ENCODE data around the gene MAN1A1. TPM values are rescaled to one million over a fixed set of nuclear protein-coding genes. Genes with fewer than 3 reads are reported as not detected.

MAN1A1 gene
- total RNA-seq, 2 donors from 2014 or later = 25.2 to 26.6 TPM

DNA sequence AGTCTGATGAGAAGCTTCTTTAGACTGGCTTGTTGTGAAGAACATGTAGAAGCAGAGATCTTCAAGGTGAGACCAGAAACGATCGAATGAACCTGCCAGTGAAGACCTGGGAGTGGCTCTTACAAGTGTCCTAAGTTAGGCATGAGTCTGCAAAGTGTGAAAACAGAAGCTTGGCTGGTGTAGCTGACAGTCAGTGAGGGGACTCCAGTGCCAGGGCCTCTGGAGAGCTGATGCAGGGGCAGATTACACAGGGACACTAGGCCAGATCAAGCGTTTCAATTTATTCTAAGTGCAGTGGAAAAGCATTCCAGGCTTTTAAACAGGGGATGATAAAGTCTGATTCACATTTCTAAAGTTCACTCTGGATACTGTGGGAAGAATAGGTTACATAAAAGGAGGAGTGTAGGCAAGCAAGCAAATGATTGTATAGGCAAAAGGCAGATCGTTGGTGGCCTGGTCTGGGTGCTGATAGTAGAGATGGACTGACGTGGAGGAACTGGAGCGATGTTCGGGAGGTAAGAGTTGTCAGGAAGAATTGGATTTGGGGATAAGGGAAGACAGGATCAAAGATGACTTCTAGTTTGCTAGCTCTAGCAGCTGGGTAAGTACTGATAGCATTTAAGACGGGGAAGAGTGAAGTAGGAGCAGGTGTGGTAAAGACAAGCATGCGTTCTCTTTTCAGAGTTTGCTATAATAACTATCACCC, 133.5 kb downstream of the MAN1A1 start:
- Mint-ChIP-seq H3K27me3 (ENCODE audit: low read depth) (no peaks in the 10 kb centered on the region), H3K9me3 (no peaks in the 10 kb centered on the region), H3K4me1 (ENCODE audit: low read depth) (no peaks in the 10 kb centered on the region), H3K36me3 (ENCODE audit: insufficient read depth in 2 of 2) (no peaks in the 10 kb centered on the region), H3K27ac (no peak overlapping the region), H3K4me3 (no peak overlapping the region)
- no peak for ATAC-seq (replicated peaks in 1 of 2)
- DNase-seq = no peak

DNA sequence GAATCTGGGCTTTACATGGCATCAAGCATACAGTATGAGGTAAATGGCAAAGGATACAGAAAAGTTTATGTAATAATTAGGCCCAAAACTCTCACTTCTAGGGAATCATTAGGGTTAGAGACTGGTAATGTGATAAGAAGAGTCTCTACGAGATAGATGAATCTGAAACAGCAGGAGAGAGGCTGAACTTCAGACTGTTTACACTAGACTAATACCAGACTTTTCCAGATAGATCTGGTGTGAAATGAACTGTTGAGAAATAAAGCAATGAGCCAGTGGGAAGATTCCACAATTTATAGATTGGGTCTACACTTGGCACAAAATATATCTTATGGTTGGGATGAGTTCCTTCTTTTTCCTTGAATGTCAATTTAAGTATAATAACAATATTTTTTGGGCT, 134.3 kb downstream of the MAN1A1 start:
- ATAC-seq (replicated peaks in 1 of 2) (no peak), DNase-seq (no peak)
- H3K9me3 Mint-ChIP-seq = no peaks in the 10 kb centered on the region
- no peaks in the 10 kb centered on the region for H3K36me3 Mint-ChIP-seq (ENCODE audit: insufficient read depth in 2 of 2)
- no peak overlapping the region for H3K27ac Mint-ChIP-seq
- H3K4me3 Mint-ChIP-seq = no peak overlapping the region
- H3K27me3 Mint-ChIP-seq (ENCODE audit: low read depth) = no peaks in the 10 kb centered on the region
- H3K4me1 Mint-ChIP-seq (ENCODE audit: low read depth) = no peaks in the 10 kb centered on the region

DNA sequence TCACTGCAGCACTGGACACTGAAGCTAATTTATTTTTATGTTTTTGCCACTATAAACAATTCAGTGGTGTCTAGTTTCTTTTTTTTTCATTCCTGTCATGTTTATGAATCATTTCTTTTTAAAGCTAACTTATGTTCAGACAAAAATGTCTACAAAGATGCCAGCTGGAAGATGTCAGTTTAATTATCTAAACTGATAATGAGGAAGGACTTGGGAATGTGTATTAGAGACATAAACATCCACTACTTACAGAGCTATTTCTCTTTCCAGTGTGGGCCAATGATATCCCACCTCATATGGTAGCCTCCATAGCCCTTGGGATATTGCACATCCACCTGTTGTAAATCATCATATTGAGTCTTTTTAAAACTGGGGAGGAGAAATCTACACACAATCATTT, 139.0 kb downstream of the MAN1A1 start:
- Mint-ChIP-seq H3K4me1 (ENCODE audit: low read depth) (peaks cover 15% of the 10 kb centered on the region), H3K9me3 (no peaks in the 10 kb centered on the region), H3K27me3 (ENCODE audit: low read depth) (no peaks in the 10 kb centered on the region), H3K27ac (no peak overlapping the region), H3K36me3 (ENCODE audit: insufficient read depth in 2 of 2) (peaks cover 0 to 2% of the 10 kb centered on the region in 2 donors), H3K4me3 (no peak overlapping the region)
- DNase-seq (no peak), ATAC-seq (replicated peaks in 1 of 2) (no peak)

DNA sequence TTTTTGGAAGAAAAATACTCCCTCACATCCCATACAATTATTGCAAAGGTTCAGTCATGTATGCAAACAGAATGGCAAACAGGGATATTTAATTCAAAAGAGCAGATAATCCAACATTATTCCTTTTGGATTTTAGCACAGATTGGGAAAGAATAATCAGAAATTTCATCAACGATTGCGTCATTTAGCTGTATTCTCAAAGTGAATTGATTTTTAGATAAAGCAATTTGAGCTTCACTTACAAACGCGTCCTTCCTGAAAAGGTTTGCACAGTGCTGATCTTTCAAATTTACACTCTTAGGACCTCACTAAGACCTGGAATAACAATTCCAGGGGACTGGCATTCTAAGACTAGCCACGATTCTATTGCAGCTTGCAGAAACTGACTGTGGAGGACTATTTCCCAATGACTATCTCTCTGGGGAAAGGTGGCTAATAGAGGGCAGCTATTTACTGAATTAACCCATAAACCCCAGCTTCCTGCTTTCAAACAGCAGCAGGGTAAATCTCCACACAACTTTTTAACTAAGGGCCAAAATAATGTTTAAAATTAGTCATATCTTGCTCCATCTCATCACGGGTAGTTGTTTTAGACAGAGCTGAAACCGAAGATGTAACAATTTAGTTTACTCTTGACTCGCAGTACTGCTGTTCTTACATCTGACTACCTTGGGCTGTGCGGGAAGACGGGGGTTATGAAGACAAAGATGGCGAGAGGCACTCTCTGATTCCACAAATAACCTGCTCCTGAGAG, 139.9 kb downstream of the MAN1A1 start:
- Mint-ChIP-seq H3K27me3 (ENCODE audit: low read depth) (no peaks in the 10 kb centered on the region), H3K4me1 (ENCODE audit: low read depth) (peaks cover 15% of the 10 kb centered on the region), H3K4me3 (no peak overlapping the region), H3K27ac (no peak overlapping the region), H3K36me3 (ENCODE audit: insufficient read depth in 2 of 2) (peaks cover 0 to 2% of the 10 kb centered on the region in 2 donors), H3K9me3 (no peaks in the 10 kb centered on the region)
- no peak for DNase-seq
- no peak for ATAC-seq (replicated peaks in 1 of 2)

DNA sequence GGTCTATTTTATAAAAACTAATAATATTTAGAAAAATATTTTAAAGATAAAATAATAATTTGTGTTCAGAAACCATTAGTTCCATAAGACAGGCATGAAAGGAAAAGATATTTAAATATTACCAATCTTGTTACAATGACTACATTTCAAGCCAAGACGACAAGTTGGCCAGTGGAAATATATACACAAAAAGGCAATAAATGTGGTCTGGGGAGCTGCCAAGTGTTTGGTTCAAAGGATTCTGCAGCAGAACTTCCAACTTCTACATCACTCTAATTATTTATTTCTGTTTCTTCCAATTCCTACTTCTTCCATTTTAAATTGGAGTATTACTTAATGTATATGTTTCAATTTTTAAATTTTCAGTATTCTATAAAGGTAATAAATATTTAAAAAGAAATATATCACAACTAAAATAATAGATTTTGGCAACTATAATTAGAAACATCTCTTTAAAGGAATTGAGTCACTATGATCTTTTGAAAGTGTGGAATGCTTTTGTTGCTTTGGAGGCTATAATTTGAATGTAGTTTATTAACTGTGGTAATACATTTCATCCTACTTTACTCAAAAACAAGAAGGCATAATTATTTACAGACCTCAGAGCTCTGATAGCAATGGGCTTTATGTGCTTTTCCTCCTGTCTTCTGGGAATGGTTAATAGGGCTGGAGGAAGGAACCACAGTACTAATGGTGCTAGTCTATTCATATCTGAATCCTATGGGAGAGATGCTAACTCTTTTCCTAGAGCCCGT, 141.4 kb downstream of the MAN1A1 start:
- Mint-ChIP-seq H3K27me3 (ENCODE audit: low read depth) (no peaks in the 10 kb centered on the region), H3K9me3 (no peaks in the 10 kb centered on the region), H3K4me1 (ENCODE audit: low read depth) (peaks cover 15% of the 10 kb centered on the region), H3K36me3 (ENCODE audit: insufficient read depth in 2 of 2) (peaks cover 3 to 6% of the 10 kb centered on the region in 2 donors), H3K27ac (no peak overlapping the region), H3K4me3 (no peak overlapping the region)
- ATAC-seq (replicated peaks in 1 of 2) (no peak), DNase-seq (no peak)

DNA sequence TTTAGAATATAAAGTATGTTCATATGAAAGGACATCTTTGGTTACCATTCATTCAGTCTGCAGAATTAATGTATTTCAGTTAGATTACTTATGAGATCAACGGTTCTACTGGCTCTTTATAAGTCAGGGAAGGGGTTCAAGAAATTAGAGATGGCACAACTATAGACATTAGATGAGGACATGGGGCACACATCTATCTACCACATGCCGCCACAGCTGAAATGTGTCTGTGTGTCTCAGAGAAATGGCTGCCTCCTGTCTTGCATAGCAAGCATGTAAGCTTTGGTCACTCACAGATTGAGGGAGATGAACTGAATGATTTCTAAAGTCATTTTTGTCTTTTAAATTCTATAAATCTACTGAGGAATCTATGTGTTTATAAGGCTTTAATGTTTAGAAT, 142.2 kb downstream of the MAN1A1 start:
- no peak overlapping the region for H3K4me3 Mint-ChIP-seq
- no peak for DNase-seq
- no peak overlapping the region for H3K27ac Mint-ChIP-seq
- peaks cover 15% of the 10 kb centered on the region for H3K4me1 Mint-ChIP-seq (ENCODE audit: low read depth)
- ATAC-seq (replicated peaks in 1 of 2) = no peak
- peaks cover 6 to 8% of the 10 kb centered on the region in 2 donors for H3K36me3 Mint-ChIP-seq (ENCODE audit: insufficient read depth in 2 of 2)
- no peaks in the 10 kb centered on the region for H3K27me3 Mint-ChIP-seq (ENCODE audit: low read depth)
- H3K9me3 Mint-ChIP-seq = no peaks in the 10 kb centered on the region

DNA sequence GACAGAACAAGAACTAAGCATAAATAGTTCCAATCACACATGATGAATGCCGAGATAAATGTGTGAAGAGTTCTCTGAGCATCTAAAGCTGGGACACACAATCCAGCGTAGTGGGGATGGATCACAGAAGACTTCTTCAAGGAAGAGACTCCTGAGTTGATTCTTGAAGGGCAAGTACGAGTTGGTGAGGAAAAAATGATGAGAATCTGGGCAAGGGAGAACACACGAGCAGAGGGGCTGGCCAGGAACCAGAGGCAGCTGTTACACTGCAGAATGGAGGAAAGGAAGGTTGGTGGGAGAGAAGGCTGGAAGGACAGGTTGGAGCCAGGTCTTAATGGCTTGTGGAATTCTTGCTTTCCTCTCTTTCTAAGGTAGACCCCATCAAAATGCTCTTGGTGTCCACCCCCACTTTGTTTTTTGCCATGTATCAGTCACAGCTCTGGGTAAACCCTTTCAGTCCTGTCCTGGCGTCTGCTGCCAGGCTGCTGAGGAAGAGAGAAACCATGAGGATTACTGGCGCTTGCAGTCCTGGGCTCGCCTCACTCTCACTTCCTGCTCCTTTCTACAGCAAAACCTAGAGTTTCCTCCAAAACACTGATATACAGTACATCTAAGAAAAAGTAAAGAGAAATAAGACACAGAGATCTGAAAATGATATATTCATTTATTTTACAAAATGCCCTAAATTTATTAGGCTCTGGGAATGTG, 143.5 kb downstream of the MAN1A1 start:
- Mint-ChIP-seq H3K4me1 (ENCODE audit: low read depth) (peaks cover 15% of the 10 kb centered on the region), H3K36me3 (ENCODE audit: insufficient read depth in 2 of 2) (peaks cover 6 to 8% of the 10 kb centered on the region in 2 donors), H3K4me3 (no peak overlapping the region), H3K9me3 (no peaks in the 10 kb centered on the region), H3K27me3 (ENCODE audit: low read depth) (no peaks in the 10 kb centered on the region), H3K27ac (no peak overlapping the region)
- DNase-seq (no peak), ATAC-seq (replicated peaks in 1 of 2) (no peak)

DNA sequence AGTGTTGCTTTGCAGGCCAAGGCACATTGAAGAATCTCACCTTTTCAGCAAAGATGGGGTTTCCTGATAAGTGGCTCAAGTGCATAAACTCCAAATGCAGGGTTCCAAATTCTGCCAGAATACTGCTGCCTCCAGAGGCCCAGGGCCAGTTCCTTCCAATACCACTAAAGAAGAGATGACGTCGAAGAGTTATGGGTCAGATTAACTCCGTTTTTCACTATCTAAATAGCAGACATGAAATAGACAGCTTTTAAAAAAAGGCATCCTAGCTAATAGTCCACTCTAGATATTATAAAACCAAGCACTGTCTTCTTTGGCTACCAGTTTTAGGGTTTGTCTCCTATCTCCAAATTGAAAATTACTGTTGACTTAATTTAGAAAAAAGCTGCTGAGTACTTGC, 144.8 kb downstream of the MAN1A1 start:
- no peak overlapping the region for H3K27ac Mint-ChIP-seq

DNA sequence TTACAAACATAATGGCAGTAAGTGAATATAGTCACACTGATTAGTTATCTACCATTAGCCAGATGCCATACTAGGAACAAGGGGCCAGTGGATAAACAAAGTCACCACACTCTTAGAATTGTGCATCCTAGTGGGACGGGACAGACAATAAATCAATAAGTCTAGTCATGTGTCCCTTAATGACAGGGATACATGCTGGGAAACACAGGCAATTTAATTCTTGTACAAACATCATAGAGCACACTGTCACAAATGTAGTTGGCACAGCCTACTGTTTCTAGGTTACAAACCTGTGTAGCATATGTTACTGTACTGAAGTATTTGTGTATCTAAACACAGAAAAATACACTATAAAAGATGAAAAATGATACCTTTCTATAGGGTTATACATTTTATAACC, 148.1 kb downstream of the MAN1A1 start:
- ATAC-seq (replicated peaks in 1 of 2) = no peak
- Mint-ChIP-seq H3K4me1 (ENCODE audit: low read depth) (peaks cover 9% of the 10 kb centered on the region), H3K36me3 (ENCODE audit: insufficient read depth in 2 of 2) (peaks cover 6 to 8% of the 10 kb centered on the region in 2 donors), H3K9me3 (no peaks in the 10 kb centered on the region), H3K27me3 (ENCODE audit: low read depth) (no peaks in the 10 kb centered on the region), H3K27ac (no peak overlapping the region), H3K4me3 (no peak overlapping the region)
- DNase-seq = no peak

More for the DNA sequence above, 144.8 kb downstream of the MAN1A1 start:
- ATAC-seq (replicated peaks in 1 of 2) (no peak), DNase-seq (no peak)
- Mint-ChIP-seq H3K4me1 (ENCODE audit: low read depth) (peaks cover 15% of the 10 kb centered on the region), H3K27me3 (ENCODE audit: low read depth) (no peaks in the 10 kb centered on the region), H3K36me3 (ENCODE audit: insufficient read depth in 2 of 2) (peaks cover 6 to 8% of the 10 kb centered on the region in 2 donors), H3K4me3 (no peak overlapping the region), H3K9me3 (no peaks in the 10 kb centered on the region)

DNA sequence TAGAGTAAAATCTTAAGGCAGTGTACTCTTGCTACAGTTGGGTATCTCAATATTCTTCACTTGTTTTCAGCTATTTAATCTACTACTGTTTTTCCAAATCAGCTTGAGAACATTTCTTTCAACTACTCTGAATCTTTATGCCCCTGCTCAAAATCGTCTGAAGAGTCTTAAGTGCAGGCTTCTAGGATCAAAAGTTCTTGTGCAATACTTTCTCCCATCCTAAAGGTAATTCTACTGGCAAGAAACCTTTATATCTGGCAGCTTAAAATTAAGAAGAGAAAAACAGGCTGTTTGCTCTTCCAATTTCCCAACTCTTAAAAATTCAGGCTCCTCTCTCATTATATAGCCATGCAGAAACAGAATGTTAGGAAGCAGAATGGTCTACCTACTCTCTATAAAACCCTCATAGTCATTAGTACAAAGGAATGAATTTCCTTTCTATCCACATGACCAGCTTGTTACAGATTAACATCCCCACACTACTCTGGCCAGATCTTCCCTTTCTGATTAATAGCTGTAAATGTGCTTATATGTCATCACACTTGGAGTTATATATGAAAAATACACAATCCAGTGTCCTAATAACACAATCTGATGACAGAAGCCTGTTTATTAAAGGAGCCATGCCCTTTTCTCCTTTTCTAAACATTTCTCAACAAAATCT, 148.9 kb downstream of the MAN1A1 start:
- Mint-ChIP-seq H3K4me1 (ENCODE audit: low read depth) (peaks cover under 1% of the 10 kb centered on the region), H3K27me3 (ENCODE audit: low read depth) (no peaks in the 10 kb centered on the region), H3K4me3 (no peak overlapping the region), H3K9me3 (no peaks in the 10 kb centered on the region), H3K27ac (no peak overlapping the region), H3K36me3 (ENCODE audit: insufficient read depth in 2 of 2) (peaks cover 3 to 8% of the 10 kb centered on the region in 2 donors)
- ATAC-seq (replicated peaks in 1 of 2) (no peak), DNase-seq (no peak)

DNA sequence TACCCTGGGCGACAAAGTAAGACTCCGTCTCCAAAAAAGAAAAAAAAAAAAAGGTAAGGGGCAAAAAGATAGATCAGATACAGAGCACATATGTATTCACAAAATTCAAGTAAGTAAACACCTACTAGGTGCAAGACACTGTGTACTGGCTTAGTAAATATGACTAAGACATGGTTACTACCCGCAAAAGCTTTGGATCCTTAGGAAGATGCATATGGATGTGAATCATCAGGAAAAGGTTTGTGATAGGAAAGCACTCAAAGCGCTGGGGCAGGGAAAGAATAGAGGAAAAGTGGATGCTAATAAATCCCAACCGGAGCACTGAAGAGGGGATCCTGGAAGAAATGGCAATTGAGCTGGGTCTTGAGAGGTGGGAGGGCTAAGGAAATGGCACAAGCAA, 152.3 kb downstream of the MAN1A1 start:
- Mint-ChIP-seq H3K4me3 (no peak overlapping the region), H3K27me3 (ENCODE audit: low read depth) (no peaks in the 10 kb centered on the region), H3K9me3 (no peaks in the 10 kb centered on the region), H3K27ac (no peak overlapping the region), H3K36me3 (ENCODE audit: insufficient read depth in 2 of 2) (no peaks in the 10 kb centered on the region), H3K4me1 (ENCODE audit: low read depth) (no peaks in the 10 kb centered on the region)
- ATAC-seq (replicated peaks in 1 of 2) (no peak), DNase-seq (no peak)

DNA sequence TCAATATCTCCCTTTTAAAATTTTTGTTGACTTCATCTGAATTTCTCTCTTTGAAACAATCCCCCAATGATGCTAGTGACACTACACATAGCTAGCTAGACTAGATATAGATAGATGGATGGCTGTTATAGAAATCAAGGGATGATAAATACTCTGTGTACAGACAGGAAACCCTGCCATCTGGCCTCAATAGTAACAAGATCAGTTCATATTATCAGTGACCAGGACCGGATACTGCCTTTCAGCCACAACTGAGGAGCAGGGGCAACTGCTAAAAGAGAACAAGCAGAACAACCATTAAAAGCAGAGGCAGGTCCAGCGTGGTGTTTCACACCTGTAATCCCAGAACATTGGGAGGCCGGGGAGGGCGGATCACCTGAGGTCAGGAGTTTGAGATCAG, 152.8 kb downstream of the MAN1A1 start:
- no peaks in the 10 kb centered on the region for H3K27me3 Mint-ChIP-seq (ENCODE audit: low read depth)
- H3K27ac Mint-ChIP-seq = no peak overlapping the region
- no peaks in the 10 kb centered on the region for H3K9me3 Mint-ChIP-seq
- ATAC-seq (replicated peaks in 1 of 2) (no peak), DNase-seq (no peak)
- no peaks in the 10 kb centered on the region for H3K4me1 Mint-ChIP-seq (ENCODE audit: low read depth)
- H3K36me3 Mint-ChIP-seq (ENCODE audit: insufficient read depth in 2 of 2) = no peaks in the 10 kb centered on the region
- no peak overlapping the region for H3K4me3 Mint-ChIP-seq
